Retinal pigment epithelial cell (primary cell): ENCODE measurements around the gene PICK1.

Experiments used
- DNase-seq: peaks from one replicate; pipeline ENCODE4 v3.0.0-alpha.2; 2010; ENCODE audit warnings: low read depth
- H3K4me3 ChIP-seq: 2 replicates; pipeline ENCODE4 v1.5.1; 2011; ENCODE audit warnings: mild to moderate bottlenecking, low read length, control low read depth, moderate library complexity
- CTCF ChIP-seq: conservative IDR thresholded peaks from 2 replicates; pipeline ENCODE4 v1.5.1; 2011; ENCODE audit warnings: low read depth, low read length, control low read depth, inconsistent platforms

PICK1 gene

GRCh38 chr22:38080474-38080849, 23.3 kb downstream of the PICK1 start:
- H3K4me3 ChIP-seq = no peak overlapping the region
- TF ChIP-seq CTCF = no peak
- no peak for DNase-seq

GRCh38 chr22:38080850-38081635, 23.8 kb downstream of the PICK1 start:
- no peak for DNase-seq
- no peak for TF ChIP-seq CTCF
- H3K4me3 ChIP-seq = no peak overlapping the region

GRCh38 chr22:38081636-38081940, 24.4 kb downstream of the PICK1 start:
- no peak for TF ChIP-seq CTCF
- peak overlapping the region; percentile 10 for H3K4me3 ChIP-seq
- no peak for DNase-seq

- TF ChIP-seq CTCF = no peak
- H3K4me3 ChIP-seq = peak overlapping the region; percentile 10
- no peak for DNase-seq
These were observed 25.0 kb downstream of the PICK1 start for GRCh38 chr22:38081941-38082828.

GRCh38 chr22:38082986-38083710, 25.9 kb downstream of the PICK1 start:
- TF ChIP-seq CTCF = no peak
- H3K4me3 ChIP-seq = peak overlapping the region; percentile 10
- DNase-seq = no peak

- TF ChIP-seq CTCF = no peak
These were observed 26.9 kb downstream of the PICK1 start, which contains the start of gene SLC16A8 for GRCh38 chr22:38083931-38084631. SLC16A8 (minus strand) TSS chr22:38084184; CDS start chr22:38082873, 1,311 bp downstream.

More at GRCh38 chr22:38083931-38084631, 26.9 kb downstream of the PICK1 start, which contains the start of gene SLC16A8:
- peak within 1 kb of the TSS; percentile 10 for H3K4me3 ChIP-seq
- peak; percentile 44 for DNase-seq
